ENCODE data around the gene INTS1.

Gene INTS1

DNA sequence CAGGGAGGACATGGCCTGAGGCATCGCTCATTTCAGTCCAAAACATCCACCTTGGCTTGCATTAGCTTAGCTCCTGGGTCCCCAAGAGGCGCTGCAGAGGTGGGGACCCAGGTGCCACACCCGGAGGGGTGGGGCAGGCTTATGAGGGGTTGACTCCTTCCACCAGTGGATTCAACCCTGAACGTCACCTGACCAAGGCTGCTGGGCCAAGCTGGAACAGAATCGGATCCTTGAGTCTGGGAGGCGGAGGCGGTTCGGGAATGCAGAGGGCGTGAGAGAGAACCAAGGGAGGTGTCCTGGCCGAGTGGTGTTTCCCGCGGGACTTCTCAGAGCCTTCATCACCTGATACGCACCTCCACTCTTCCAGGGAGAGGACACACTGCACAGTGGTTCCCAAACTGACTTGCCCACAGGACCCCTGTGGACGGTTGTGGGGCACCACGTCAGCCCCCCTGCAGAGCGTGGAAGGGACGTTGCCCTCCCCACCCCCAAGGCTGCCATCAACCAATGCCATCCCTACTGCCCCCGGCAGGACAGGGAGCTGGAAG, 40.4 kb downstream of the INTS1 start:
- WGBS (ENCODE audit: insufficient coverage) = 93% methylated on average over 15 of the region's 18 CpGs
- H3K27me3 ChIP-seq (replicated peaks in 2 of 5; ENCODE audit: control insufficient read depth in 4 of 5, insufficient read depth in 5 of 5, low read length in 4 of 5) = no peaks in the 10 kb centered on the region
- H3K27ac ChIP-seq (ENCODE audit: insufficient read depth in 1 of 2, low read depth in 1 of 2, low read length in 2 of 2, poor library complexity in 1 of 2, severe bottlenecking in 2 of 2) = no peak overlapping the region
- ChIA-PET CTCF (interaction anchor here (1.1 to 1.9 kb wide), 3 partner anchors 8 to 30 kb away, joined by 3 to 6 read pairs (median 4); no protein-coding TSS in a partner anchor), POLR2A (no interaction called here)
- H3K9me3 ChIP-seq (ENCODE audit: control extremely low read depth in 1 of 5, control insufficient read depth in 4 of 5, insufficient read depth in 2 of 5, low read depth in 1 of 5, low read length in 4 of 5) = no peaks in the 10 kb centered on the region
- H3K36me3 ChIP-seq (ENCODE audit: control insufficient read depth in 4 of 4, insufficient read depth in 4 of 4, low read length in 3 of 4) = peaks cover 0 to 9% (median 1%) of the 10 kb centered on the region in 4 experiments
- no peak overlapping the region for H3K4me3 ChIP-seq (ENCODE audit: control insufficient read depth in 1 of 7, extremely low read depth in 1 of 7, insufficient read depth in 4 of 7, low read depth in 2 of 7, low read length in 6 of 7)
- peaks cover 0 to 46% (median 34%) of the 10 kb centered on the region in 4 experiments for H3K4me1 ChIP-seq (ENCODE audit: control extremely low read depth in 1 of 4, control insufficient read depth in 4 of 4, insufficient read depth in 4 of 4, low read length in 3 of 4)
- no peak for DNase-seq

DNA sequence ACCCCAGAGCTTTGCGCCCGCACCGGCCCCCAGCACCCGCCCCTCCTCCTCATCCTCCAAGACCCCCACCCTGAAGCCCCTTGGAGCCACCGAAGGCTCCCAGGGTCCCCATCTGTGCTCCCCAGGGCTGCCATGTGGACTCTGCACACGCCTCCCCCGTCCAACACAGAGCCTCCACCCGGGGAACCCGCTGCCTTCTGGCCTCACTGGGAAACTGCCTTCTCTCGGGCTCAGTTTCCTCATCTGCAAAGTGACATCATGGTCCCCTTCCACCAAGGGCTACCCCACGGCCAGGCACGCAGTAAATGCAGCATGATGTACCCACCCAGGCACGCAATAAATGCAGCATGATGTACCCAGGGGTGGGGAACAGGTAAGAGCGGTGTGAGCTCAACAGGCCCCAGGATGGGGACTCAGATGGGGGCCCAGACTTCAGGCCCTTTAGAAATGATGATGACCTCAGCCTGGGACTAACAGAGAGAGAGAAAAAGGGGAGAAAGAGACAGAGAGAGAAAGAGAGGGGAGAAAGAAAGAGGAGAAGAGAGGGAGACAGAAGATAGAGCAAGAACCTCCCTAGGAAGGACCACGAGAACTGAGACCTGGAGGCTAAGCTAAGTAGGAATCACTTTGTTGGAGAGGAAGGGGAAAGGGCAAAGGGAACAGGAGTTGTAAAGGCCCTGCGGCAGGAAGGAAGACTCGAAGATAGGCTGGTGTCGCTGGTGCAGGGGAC, 42.4 kb downstream of the INTS1 start:
- no peaks in the 10 kb centered on the region for H3K9me3 ChIP-seq (ENCODE audit: control extremely low read depth in 1 of 5, control insufficient read depth in 4 of 5, insufficient read depth in 2 of 5, low read depth in 1 of 5, low read length in 4 of 5)
- WGBS (ENCODE audit: insufficient coverage) = 78% methylated on average over 16 of the region's 18 CpGs
- H3K27me3 ChIP-seq (replicated peaks in 2 of 5; ENCODE audit: control insufficient read depth in 4 of 5, insufficient read depth in 5 of 5, low read length in 4 of 5) = no peaks in the 10 kb centered on the region
- no peak overlapping the region for H3K4me3 ChIP-seq (ENCODE audit: control insufficient read depth in 1 of 7, extremely low read depth in 1 of 7, insufficient read depth in 4 of 7, low read depth in 2 of 7, low read length in 6 of 7)
- H3K36me3 ChIP-seq (ENCODE audit: control insufficient read depth in 4 of 4, insufficient read depth in 4 of 4, low read length in 3 of 4) = no peaks in the 10 kb centered on the region
- ChIA-PET CTCF (interaction anchor here (1.4 to 2.4 kb wide), 4 partner anchors 10 to 29 kb away, joined by 5 to 11 read pairs (median 6); no protein-coding TSS in a partner anchor), POLR2A (no interaction called here)
- H3K27ac ChIP-seq (ENCODE audit: insufficient read depth in 1 of 2, low read depth in 1 of 2, low read length in 2 of 2, poor library complexity in 1 of 2, severe bottlenecking in 2 of 2) = peak overlapping the region in 1 of 2 experiments; percentile 81
- DNase-seq = no peak
- peaks cover 0 to 63% (median 53%) of the 10 kb centered on the region in 4 experiments for H3K4me1 ChIP-seq (ENCODE audit: control extremely low read depth in 1 of 4, control insufficient read depth in 4 of 4, insufficient read depth in 4 of 4, low read length in 3 of 4)

DNA sequence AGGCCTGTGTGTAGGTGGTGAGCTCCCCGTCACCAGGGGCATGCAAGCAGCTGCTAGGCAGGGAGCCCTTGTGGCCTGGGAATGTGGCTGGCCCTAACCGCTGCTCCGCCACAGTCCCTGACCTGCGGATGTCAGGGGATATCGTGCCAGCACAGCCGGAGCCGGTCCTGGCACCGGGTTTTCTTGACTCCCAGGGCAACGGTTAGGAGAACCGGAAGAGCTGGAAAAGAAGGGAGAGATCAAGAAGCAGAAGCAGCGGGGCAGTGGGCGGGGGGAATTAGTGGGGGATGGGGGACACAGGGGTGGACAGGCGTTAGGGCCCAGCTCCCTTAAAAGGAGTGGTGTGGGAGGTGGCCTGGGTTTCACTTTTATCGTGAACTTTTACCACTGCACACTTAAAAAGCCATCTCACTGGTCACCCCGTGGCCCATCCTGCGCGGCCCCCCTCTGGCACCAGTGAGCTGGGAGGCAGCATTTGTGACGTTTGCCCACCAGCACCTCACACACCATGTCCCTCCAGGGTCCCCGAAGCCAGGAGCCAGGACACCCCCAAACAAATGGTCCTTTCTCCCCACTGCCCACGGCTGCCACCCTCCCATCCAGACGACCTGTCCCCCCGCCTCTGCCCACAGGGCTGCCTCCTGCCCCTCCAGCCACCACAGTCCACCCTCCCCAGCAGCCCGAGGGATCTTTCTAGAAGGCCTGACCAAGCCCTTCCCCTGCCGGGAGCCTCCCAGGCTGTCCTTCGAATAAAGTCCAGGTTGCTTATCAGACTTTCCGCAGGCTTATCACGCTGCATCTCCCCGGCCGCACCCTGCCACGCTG, 43.2 kb downstream of the INTS1 start:
- CTCF ChIA-PET = interaction anchor here (1.3 to 2.4 kb wide), 6 partner anchors 9 to 38 kb away, joined by 3 to 11 read pairs (median 6); no protein-coding TSS in a partner anchor
- Histone ChIP-seq H3K36me3 (ENCODE audit: control insufficient read depth in 4 of 4, insufficient read depth in 4 of 4, low read length in 3 of 4) (no peaks in the 10 kb centered on the region), H3K9me3 (ENCODE audit: control extremely low read depth in 1 of 5, control insufficient read depth in 4 of 5, insufficient read depth in 2 of 5, low read depth in 1 of 5, low read length in 4 of 5) (no peaks in the 10 kb centered on the region), H3K4me1 (ENCODE audit: control extremely low read depth in 1 of 4, control insufficient read depth in 4 of 4, insufficient read depth in 4 of 4, low read length in 3 of 4) (peaks cover 0 to 58% (median 54%) of the 10 kb centered on the region in 4 experiments), H3K27me3 (replicated peaks in 2 of 5; ENCODE audit: control insufficient read depth in 4 of 5, insufficient read depth in 5 of 5, low read length in 4 of 5) (no peaks in the 10 kb centered on the region), H3K27ac (ENCODE audit: insufficient read depth in 1 of 2, low read depth in 1 of 2, low read length in 2 of 2, poor library complexity in 1 of 2, severe bottlenecking in 2 of 2) (peak overlapping the region in 1 of 2 experiments; percentile 81), H3K4me3 (ENCODE audit: control insufficient read depth in 1 of 7, extremely low read depth in 1 of 7, insufficient read depth in 4 of 7, low read depth in 2 of 7, low read length in 6 of 7) (peak overlapping the region in 4 of 7 experiments; percentile 67 to 80 (median 73))
- peak; percentile 41 to 81 (median 79) for DNase-seq
- POLR2A ChIA-PET = interaction anchor here (0.5 kb wide), 1 partner anchor 52 kb away, joined by 5 read pairs; no protein-coding TSS in a partner anchor
- WGBS (ENCODE audit: insufficient coverage) = 31% methylated on average over 25 of the region's 30 CpGs

DNA sequence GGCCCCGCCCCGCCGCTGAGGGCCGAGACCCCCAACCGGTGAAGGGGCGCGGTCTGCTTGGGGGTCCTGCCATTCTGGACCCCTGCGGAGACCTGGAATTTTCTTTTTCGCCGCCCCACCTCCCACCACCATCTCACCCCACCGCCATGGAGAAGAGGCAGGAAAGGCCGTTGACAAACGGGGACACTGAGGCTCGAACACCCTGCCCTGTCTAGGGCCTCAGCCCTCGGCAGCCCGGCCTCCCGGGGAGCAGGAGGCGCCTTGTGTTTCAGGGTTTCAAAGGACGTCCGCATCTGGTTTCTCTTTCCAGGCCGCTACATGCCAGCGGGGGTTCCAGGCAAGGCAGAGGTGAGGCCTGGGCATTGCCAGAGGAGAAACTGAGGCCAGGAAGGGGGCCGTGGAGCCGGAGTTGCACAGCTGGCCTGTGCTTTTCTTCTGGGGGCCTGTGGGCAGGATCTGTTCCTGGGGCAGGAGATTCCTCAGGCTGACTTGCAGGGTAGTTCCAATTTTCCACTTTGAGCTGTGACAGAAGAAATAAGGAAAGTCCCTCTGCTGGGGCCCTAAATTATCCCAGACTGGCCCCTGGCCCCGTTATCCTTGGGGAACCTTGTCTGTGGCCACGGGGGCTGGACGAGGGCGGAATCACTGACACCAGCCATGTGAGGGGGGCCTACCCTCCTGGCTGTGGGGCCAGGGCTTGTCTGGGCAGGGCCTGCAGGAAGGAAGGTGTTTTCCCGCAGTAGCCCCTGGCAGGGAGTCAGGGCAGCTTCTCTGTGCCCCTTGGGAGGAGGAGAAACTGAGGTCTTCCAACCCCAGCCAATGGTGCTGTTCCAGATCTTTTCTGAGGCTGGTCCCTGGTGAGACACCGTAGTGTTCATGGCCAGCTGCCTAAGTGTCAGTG, 44.0 kb downstream of the INTS1 start:
- ChIA-PET POLR2A (interaction anchor here (0.5 kb wide), 1 partner anchor 52 kb away, joined by 5 read pairs; no protein-coding TSS in a partner anchor), CTCF (interaction anchor here (1.3 to 2.4 kb wide), 6 partner anchors 8 to 37 kb away, joined by 3 to 11 read pairs (median 6); no protein-coding TSS in a partner anchor)
- peak in 2 of 3 donors; percentile 62 for DNase-seq
- Histone ChIP-seq H3K4me1 (ENCODE audit: control extremely low read depth in 1 of 4, control insufficient read depth in 4 of 4, insufficient read depth in 4 of 4, low read length in 3 of 4) (peaks cover 0 to 60% (median 55%) of the 10 kb centered on the region in 4 experiments), H3K36me3 (ENCODE audit: control insufficient read depth in 4 of 4, insufficient read depth in 4 of 4, low read length in 3 of 4) (no peaks in the 10 kb centered on the region), H3K27me3 (replicated peaks in 2 of 5; ENCODE audit: control insufficient read depth in 4 of 5, insufficient read depth in 5 of 5, low read length in 4 of 5) (no peaks in the 10 kb centered on the region), H3K4me3 (ENCODE audit: control insufficient read depth in 1 of 7, extremely low read depth in 1 of 7, insufficient read depth in 4 of 7, low read depth in 2 of 7, low read length in 6 of 7) (peak overlapping the region; percentile 27 to 80 (median 67)), H3K27ac (ENCODE audit: insufficient read depth in 1 of 2, low read depth in 1 of 2, low read length in 2 of 2, poor library complexity in 1 of 2, severe bottlenecking in 2 of 2) (peak overlapping the region in 1 of 2 experiments; percentile 75), H3K9me3 (ENCODE audit: control extremely low read depth in 1 of 5, control insufficient read depth in 4 of 5, insufficient read depth in 2 of 5, low read depth in 1 of 5, low read length in 4 of 5) (no peaks in the 10 kb centered on the region)
- 7% methylated on average over 23 of the region's 30 CpGs for WGBS (ENCODE audit: insufficient coverage)

DNA sequence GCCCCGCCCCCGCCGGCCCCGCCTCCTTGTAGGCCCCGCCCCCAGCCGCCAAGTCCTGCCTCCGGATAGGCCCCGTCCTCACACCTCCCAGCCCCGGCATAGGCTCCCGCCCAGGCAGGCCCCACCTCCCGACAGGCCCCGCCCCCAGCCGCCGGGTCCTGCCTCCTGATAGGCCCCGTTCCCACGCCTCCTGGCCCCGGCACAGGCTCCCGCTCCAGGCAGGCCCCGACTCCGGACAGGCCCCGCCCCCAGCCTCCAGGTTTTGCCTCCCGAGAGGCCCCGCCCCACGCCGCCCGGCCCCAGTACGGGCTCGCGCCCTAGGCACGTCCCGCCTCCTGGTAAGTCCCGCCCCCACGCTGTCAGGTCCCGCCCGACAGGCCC, 44.7 kb downstream of the INTS1 start:
- Histone ChIP-seq H3K27me3 (replicated peaks in 2 of 5; ENCODE audit: control insufficient read depth in 4 of 5, insufficient read depth in 5 of 5, low read length in 4 of 5) (no peaks in the 10 kb centered on the region), H3K4me3 (ENCODE audit: control insufficient read depth in 1 of 7, extremely low read depth in 1 of 7, insufficient read depth in 4 of 7, low read depth in 2 of 7, low read length in 6 of 7) (peak overlapping the region in 5 of 7 experiments; percentile 67 to 86 (median 78)), H3K36me3 (ENCODE audit: control insufficient read depth in 4 of 4, insufficient read depth in 4 of 4, low read length in 3 of 4) (no peaks in the 10 kb centered on the region), H3K4me1 (ENCODE audit: control extremely low read depth in 1 of 4, control insufficient read depth in 4 of 4, insufficient read depth in 4 of 4, low read length in 3 of 4) (peaks cover 0 to 67% (median 56%) of the 10 kb centered on the region in 4 experiments), H3K27ac (ENCODE audit: insufficient read depth in 1 of 2, low read depth in 1 of 2, low read length in 2 of 2, poor library complexity in 1 of 2, severe bottlenecking in 2 of 2) (no peak overlapping the region), H3K9me3 (ENCODE audit: control extremely low read depth in 1 of 5, control insufficient read depth in 4 of 5, insufficient read depth in 2 of 5, low read depth in 1 of 5, low read length in 4 of 5) (no peaks in the 10 kb centered on the region)
- peak; percentile 97 to 99 (median 98) for DNase-seq
- ChIA-PET CTCF (interaction anchor here (1.6 kb wide), 1 partner anchor 13 kb away, joined by 3 read pairs; no protein-coding TSS in a partner anchor), POLR2A (no interaction called here)
- WGBS (ENCODE audit: insufficient coverage) = 0% methylated on average over 28 of the region's 35 CpGs
